ENCODE results near the gene FGF4. TPM values are rescaled to one million over a fixed set of nuclear protein-coding genes. Genes with fewer than 3 reads are reported as not detected.

The FGF4 gene
- total and polyA plus RNA-seq, 4 donors, result not detected

DNA sequence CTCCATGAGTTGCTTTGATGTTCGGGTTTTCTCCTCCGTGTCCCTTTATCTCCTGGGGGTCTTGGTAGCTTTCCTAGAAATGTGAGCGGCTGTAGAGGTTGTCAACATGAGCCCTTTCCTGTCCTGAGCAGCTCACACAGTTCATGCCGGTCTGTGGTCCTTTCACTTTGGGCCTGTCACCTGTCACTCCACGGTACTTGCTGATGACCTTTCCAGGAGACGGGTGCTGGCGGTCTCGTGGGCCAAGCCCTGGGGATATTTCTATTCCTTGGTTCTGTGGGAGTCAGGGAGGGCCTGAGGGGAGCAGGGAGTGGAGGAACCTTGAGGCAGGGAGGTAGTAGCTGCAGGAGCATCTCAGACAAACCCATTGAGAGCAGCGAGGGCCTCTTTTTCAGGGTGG lies 20.9 kb upstream of the FGF4 start:
- H3K27ac ChIP-seq (ENCODE audit: low read depth in 1 of 2, low read length in 2 of 2), result no peak overlapping the region
- H3K9ac ChIP-seq (ENCODE audit: low read depth in 1 of 2, low read length in 2 of 2), result no peak overlapping the region
- H3K9me3 ChIP-seq (ENCODE audit: control insufficient read depth in 4 of 4, low read length in 3 of 4), result peaks cover 0 to 2% (median 0%) of the 10 kb centered on the region in 4 donors
- WGBS, result 90% methylated on average over 9 of the region's 9 CpGs
- H3K4me3 ChIP-seq (ENCODE audit: low read depth in 1 of 3, low read length in 3 of 3), result no peak overlapping the region
- H3K36me3 ChIP-seq (ENCODE audit: control insufficient read depth in 4 of 4, insufficient read depth in 3 of 4, low read depth in 1 of 4, low read length in 3 of 4), result no peaks in the 10 kb centered on the region
- no peaks in the 10 kb centered on the region for H3K4me1 ChIP-seq (ENCODE audit: control insufficient read depth in 4 of 4, insufficient read depth in 4 of 4, low read length in 3 of 4)
- DNase-seq (ENCODE audit: low spot score), result no peak
- TF ChIP-seq JUND (IDR thresholded peaks at IDR 0.05), result no peak
- TF ChIP-seq HNF4A (conservative IDR thresholded peaks at IDR 0.05), result no peak
- no peak for TF ChIP-seq RAD21 (IDR thresholded peaks at IDR 0.05)
- TF ChIP-seq, protein P1, sequence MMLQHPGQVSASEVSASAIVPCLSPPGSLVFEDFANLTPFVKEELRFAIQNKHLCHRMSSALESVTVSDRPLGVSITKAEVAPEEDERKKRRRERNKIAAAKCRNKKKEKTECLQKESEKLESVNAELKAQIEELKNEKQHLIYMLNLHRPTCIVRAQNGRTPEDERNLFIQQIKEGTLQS (IDR thresholded peaks at IDR 0.05), result no peak
- TF ChIP-seq EGR1 (IDR thresholded peaks at IDR 0.05; ENCODE audit: low read depth in 2 of 2), result no peak
- TF ChIP-seq, protein P2, sequence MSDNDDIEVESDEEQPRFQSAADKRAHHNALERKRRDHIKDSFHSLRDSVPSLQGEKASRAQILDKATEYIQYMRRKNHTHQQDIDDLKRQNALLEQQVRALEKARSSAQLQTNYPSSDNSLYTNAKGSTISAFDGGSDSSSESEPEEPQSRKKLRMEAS (IDR thresholded peaks at IDR 0.05), result no peak
- H3K27me3 ChIP-seq (ENCODE audit: control insufficient read depth in 4 of 4, insufficient read depth in 4 of 4, low read length in 3 of 4), result no peaks in the 10 kb centered on the region

DNA sequence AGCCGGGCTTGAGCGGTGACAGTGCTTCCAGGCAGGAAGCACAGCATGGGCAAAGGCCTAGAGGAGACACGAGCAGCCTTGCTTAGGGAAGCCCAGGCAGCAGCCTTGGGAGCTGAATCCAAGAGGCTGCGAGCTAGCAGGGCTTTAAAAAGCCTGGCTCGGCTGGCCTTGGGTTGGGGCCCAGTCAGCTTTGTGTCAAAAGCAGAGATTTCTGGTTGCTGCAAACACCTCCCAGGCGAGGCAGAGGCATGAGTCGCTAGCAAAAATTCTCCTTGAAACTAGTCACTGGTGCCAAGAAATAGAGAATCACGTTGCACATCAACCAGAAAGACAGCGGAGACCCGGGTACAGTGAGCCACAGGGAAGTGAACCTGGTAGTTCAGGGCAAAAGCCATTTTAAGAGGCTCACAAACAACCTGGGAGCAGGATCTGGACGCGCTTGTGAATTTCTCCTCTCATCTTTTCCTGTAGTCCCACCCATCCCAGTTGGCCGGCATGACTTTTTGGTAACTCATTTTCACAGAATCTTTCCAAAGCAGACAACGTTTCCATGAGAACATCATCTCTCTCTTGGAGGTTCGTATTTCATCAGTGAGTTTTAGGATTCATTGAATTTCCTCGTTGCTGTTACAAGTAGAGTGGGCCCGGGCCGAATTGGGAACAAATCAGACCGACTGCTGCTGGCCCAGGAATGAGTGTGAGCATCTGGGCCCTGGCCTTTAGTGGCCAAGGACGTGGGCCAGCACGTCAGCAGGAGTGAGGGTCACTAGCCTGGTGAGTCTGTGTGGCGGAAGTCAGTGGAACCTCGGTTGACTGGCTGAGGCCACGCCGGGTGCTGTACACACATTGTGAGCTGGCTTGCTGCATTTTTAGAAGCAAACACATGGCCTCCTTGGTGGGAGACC lies 16.4 kb upstream of the FGF4 start:
- no peaks in the 10 kb centered on the region for H3K36me3 ChIP-seq (ENCODE audit: control insufficient read depth in 4 of 4, insufficient read depth in 3 of 4, low read depth in 1 of 4, low read length in 3 of 4)
- H3K4me3 ChIP-seq (ENCODE audit: low read depth in 1 of 3, low read length in 3 of 3), result no peak overlapping the region
- H3K9me3 ChIP-seq (ENCODE audit: control insufficient read depth in 4 of 4, low read length in 3 of 4), result no peaks in the 10 kb centered on the region
- TF ChIP-seq FOXA1 (IDR thresholded peaks at IDR 0.05) (no peak), NR2F2 (IDR thresholded peaks at IDR 0.05) (no peak)
- H3K27ac ChIP-seq (ENCODE audit: low read depth in 1 of 2, low read length in 2 of 2), result no peak overlapping the region
- no peak overlapping the region for H3K9ac ChIP-seq (ENCODE audit: low read depth in 1 of 2, low read length in 2 of 2)
- no peaks in the 10 kb centered on the region for H3K27me3 ChIP-seq (ENCODE audit: control insufficient read depth in 4 of 4, insufficient read depth in 4 of 4, low read length in 3 of 4)
- no peak for DNase-seq (ENCODE audit: low spot score)
- H3K4me1 ChIP-seq (ENCODE audit: control insufficient read depth in 4 of 4, insufficient read depth in 4 of 4, low read length in 3 of 4), result no peaks in the 10 kb centered on the region
- WGBS, result 89% methylated on average over 25 of the region's 25 CpGs

DNA sequence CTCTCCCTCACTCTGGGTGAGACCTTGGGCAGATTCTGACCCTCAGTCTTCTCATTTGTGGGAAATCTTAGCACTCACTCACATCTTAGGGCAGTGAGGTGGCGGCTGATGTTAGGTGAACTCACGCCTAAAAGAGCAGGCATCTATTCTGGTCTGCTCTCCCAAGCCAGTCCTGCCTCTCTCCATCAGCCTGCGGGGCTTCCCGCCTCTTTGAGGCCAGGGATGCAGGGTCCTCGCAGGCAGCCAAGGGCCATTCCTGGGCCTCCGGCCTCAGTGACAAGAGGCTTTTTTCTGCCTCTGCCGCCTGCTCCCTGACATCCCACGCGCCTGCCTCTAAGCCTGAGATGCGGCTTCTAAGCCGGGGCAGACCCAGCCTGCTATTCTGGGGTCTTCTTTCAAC lies 13.8 kb upstream of the FGF4 start:
- TF ChIP-seq, protein P2 (IDR thresholded peaks at IDR 0.05), result no peak
- TF ChIP-seq SP1 (IDR thresholded peaks at IDR 0.05) (no peak), GABPA (IDR thresholded peaks at IDR 0.05 in 1 of 2, conservative IDR thresholded peaks at IDR 0.05 in 1 of 2) (no peak), NR2F2 (IDR thresholded peaks at IDR 0.05) (no peak)
- 94% methylated on average over 11 of the region's 11 CpGs for WGBS
- DNase-seq (ENCODE audit: low spot score), result no peak
- Histone ChIP-seq H3K4me1 (ENCODE audit: control insufficient read depth in 4 of 4, insufficient read depth in 4 of 4, low read length in 3 of 4) (no peaks in the 10 kb centered on the region), H3K36me3 (ENCODE audit: control insufficient read depth in 4 of 4, insufficient read depth in 3 of 4, low read depth in 1 of 4, low read length in 3 of 4) (no peaks in the 10 kb centered on the region), H3K9me3 (ENCODE audit: control insufficient read depth in 4 of 4, low read length in 3 of 4) (no peaks in the 10 kb centered on the region), H3K4me3 (ENCODE audit: low read depth in 1 of 3, low read length in 3 of 3) (no peak overlapping the region), H3K9ac (ENCODE audit: low read depth in 1 of 2, low read length in 2 of 2) (no peak overlapping the region), H3K27ac (ENCODE audit: low read depth in 1 of 2, low read length in 2 of 2) (no peak overlapping the region), H3K27me3 (ENCODE audit: control insufficient read depth in 4 of 4, insufficient read depth in 4 of 4, low read length in 3 of 4) (no peaks in the 10 kb centered on the region)

DNA sequence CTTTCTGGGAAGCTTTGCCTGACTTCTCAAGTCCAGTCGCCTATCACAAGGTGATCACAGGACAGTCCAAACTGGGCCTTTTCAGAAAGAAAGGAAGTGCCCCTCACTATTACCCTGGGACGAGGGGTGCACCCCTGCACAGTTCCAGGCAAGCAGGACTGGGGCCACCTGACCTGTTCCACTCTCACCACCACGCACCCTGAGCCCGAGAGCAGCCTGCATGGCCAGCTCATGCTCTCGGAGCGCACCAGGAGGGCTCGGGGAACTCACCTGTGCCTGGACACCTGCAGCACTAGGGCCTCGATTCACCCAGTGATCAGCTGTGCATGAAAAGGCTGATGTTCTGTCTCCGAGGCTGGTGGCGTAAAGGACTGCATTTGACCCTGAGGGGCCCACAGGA lies 12.8 kb upstream of the FGF4 start:
- no peaks in the 10 kb centered on the region for H3K27me3 ChIP-seq (ENCODE audit: control insufficient read depth in 4 of 4, insufficient read depth in 4 of 4, low read length in 3 of 4)
- DNase-seq (ENCODE audit: low spot score), result no peak
- no peak overlapping the region for H3K4me3 ChIP-seq (ENCODE audit: low read depth in 1 of 3, low read length in 3 of 3)
- H3K9me3 ChIP-seq (ENCODE audit: control insufficient read depth in 4 of 4, low read length in 3 of 4), result no peaks in the 10 kb centered on the region
- no peaks in the 10 kb centered on the region for H3K4me1 ChIP-seq (ENCODE audit: control insufficient read depth in 4 of 4, insufficient read depth in 4 of 4, low read length in 3 of 4)
- H3K36me3 ChIP-seq (ENCODE audit: control insufficient read depth in 4 of 4, insufficient read depth in 3 of 4, low read depth in 1 of 4, low read length in 3 of 4), result no peaks in the 10 kb centered on the region
- no peak overlapping the region for H3K9ac ChIP-seq (ENCODE audit: low read depth in 1 of 2, low read length in 2 of 2)
- WGBS, result 88% methylated on average over 10 of the region's 10 CpGs
- no peak overlapping the region for H3K27ac ChIP-seq (ENCODE audit: low read depth in 1 of 2, low read length in 2 of 2)
- TF ChIP-seq, protein P2 (IDR thresholded peaks at IDR 0.05), result no peak
- no peak for TF ChIP-seq JUND (IDR thresholded peaks at IDR 0.05)
- no peak for TF ChIP-seq HNF4G (IDR thresholded peaks at IDR 0.05)
- no peak for TF ChIP-seq EGR1 (IDR thresholded peaks at IDR 0.05; ENCODE audit: low read depth in 2 of 2)
- TF ChIP-seq, protein P1 (IDR thresholded peaks at IDR 0.05), result no peak
- TF ChIP-seq NR2F2 (IDR thresholded peaks at IDR 0.05), result no peak
- TF ChIP-seq, protein P3, sequence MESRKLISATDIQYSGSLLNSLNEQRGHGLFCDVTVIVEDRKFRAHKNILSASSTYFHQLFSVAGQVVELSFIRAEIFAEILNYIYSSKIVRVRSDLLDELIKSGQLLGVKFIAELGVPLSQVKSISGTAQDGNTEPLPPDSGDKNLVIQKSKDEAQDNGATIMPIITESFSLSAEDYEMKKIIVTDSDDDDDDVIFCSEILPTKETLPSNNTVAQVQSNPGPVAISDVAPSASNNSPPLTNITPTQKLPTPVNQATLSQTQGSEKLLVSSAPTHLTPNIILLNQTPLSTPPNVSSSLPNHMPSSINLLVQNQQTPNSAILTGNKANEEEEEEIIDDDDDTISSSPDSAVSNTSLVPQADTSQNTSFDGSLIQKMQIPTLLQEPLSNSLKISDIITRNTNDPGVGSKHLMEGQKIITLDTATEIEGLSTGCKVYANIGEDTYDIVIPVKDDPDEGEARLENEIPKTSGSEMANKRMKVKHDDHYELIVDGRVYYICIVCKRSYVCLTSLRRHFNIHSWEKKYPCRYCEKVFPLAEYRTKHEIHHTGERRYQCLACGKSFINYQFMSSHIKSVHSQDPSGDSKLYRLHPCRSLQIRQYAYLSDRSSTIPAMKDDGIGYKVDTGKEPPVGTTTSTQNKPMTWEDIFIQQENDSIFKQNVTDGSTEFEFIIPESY (IDR thresholded peaks at IDR 0.05), result no peak
- no peak for TF ChIP-seq RAD21 (IDR thresholded peaks at IDR 0.05)
- TF ChIP-seq FOXA1 (IDR thresholded peaks at IDR 0.05), result no peak
- TF ChIP-seq RXRA (IDR thresholded peaks at IDR 0.05), result no peak
- no peak for TF ChIP-seq TAF1 (conservative IDR thresholded peaks at IDR 0.05)
- TF ChIP-seq FOXA2 (IDR thresholded peaks at IDR 0.05), result no peak
- TF ChIP-seq SP1 (IDR thresholded peaks at IDR 0.05), result no peak
- TF ChIP-seq GABPA (IDR thresholded peaks at IDR 0.05 in 1 of 2, conservative IDR thresholded peaks at IDR 0.05 in 1 of 2), result no peak
- TF ChIP-seq HNF4A (conservative IDR thresholded peaks at IDR 0.05), result no peak
